Fibroblast of lung (primary cell): ENCODE data around the gene NUDCD3. TPM values are rescaled to one million over a fixed set of nuclear protein-coding genes. Genes with fewer than 3 reads are reported as not detected.

Experiments
- DNase-seq, 2 donors: peaks; one replicate each; pipeline versions ENCODE4 v3.0.0 to v3.0.0-alpha.2; 2010; ENCODE audit warnings: low read depth in 2 of 2
- H2AFZ ChIP-seq: 2 replicates; pipeline ENCODE4 v1.5.1; 2012; ENCODE audit warnings: low read length, control low read depth, inconsistent platforms
- H3K27ac ChIP-seq: 2 replicates; pipeline ENCODE4 v1.5.1; 2011; ENCODE audit warnings: low read length, control low read depth; ENCODE audit not compliant: insufficient read depth
- H3K27me3 ChIP-seq: 2 replicates; pipeline ENCODE4 v1.5.1; 2011; ENCODE audit warnings: mild to moderate bottlenecking, low read length; ENCODE audit not compliant: control insufficient read depth, insufficient read depth
- H3K36me3 ChIP-seq: 2 replicates; pipeline ENCODE4 v1.5.1; 2011; ENCODE audit warnings: low read length; ENCODE audit not compliant: control insufficient read depth, insufficient read depth
- H3K4me1 ChIP-seq: 2 replicates; pipeline ENCODE4 v1.5.1; 2011; ENCODE audit warnings: low read length; ENCODE audit not compliant: control insufficient read depth, insufficient read depth; ENCODE audit errors: extremely low read depth
- H3K4me2 ChIP-seq: 2 replicates; pipeline ENCODE4 v1.5.1; 2011; ENCODE audit warnings: low read length, control low read depth; ENCODE audit not compliant: insufficient read depth; ENCODE audit errors: extremely low read depth
- H3K4me3 ChIP-seq, 4 experiments: fragments of 200-600 bp in 1 of 4; sonication (generic) in 1 of 4; replicated peaks in 1 of 4; 2 replicates each; pipeline ENCODE4 v1.5.1; 2011 to 2016; ENCODE audit warnings: low read length in 4 of 4, low read depth in 3 of 4, mild to moderate bottlenecking in 3 of 4, control low read depth in 2 of 4, inconsistent platforms in 1 of 4, mixed read lengths in 1 of 4; ENCODE audit not compliant: insufficient read depth in 1 of 4; ENCODE audit errors: control extremely low read depth in 1 of 4
- H3K79me2 ChIP-seq: 2 replicates; pipeline ENCODE4 v1.5.1; 2012; ENCODE audit warnings: mild to moderate bottlenecking, low read length, inconsistent platforms; ENCODE audit not compliant: control insufficient read depth, insufficient read depth
- H3K9ac ChIP-seq: 2 replicates; pipeline ENCODE4 v1.5.1; 2011; ENCODE audit warnings: mild to moderate bottlenecking, low read length, control low read depth; ENCODE audit not compliant: insufficient read depth
- H3K9me3 ChIP-seq: 2 replicates; pipeline ENCODE4 v1.5.1; 2012; ENCODE audit warnings: low read depth, low read length; ENCODE audit not compliant: control insufficient read depth, insufficient read depth
- H4K20me1 ChIP-seq: 2 replicates; pipeline ENCODE4 v1.5.1; 2011; ENCODE audit warnings: low read length; ENCODE audit not compliant: control insufficient read depth, insufficient read depth; ENCODE audit errors: extremely low read depth
- EZH2 ChIP-seq: IDR thresholded peaks from 2 replicates; pipeline ENCODE4 v1.5.1; 2012; ENCODE audit warnings: low read length, control low read depth, mild to moderate bottlenecking; ENCODE audit errors: missing control alignments
- polyA plus RNA-seq, 2 donors: library from polyadenylated mRNA; depleted of rRNA in 1 of 2; stranded (reverse) in 1 of 2; unstranded in 1 of 2; fragments of >200 nt; gene quantifications; 2 replicates each; pipeline ENCODE4 v1.2.1, GENCODE V29; 2011 to 2012; ENCODE audit warnings: missing spikeins in 1 of 2
- total RNA-seq: library from RNA; depleted of rRNA; stranded (reverse); fragments of >200 nt; gene quantifications from 2 replicates; pipeline ENCODE4 v1.2.1, GENCODE V29; 2014
- TF ChIP-seq, protein P1 (sequence below), 2 donors: IDR thresholded peaks in 1 of 2; conservative IDR thresholded peaks in 1 of 2; 1 replicate in 1 of 2; 2 replicates in 1 of 2; pipeline ENCODE4 v1.5.1; 2011 to 2012; ENCODE audit warnings: low read length in 2 of 2, control low read depth in 1 of 2, inconsistent platforms in 1 of 2, low read depth in 1 of 2, mild to moderate bottlenecking in 1 of 2

Gene NUDCD3
- total and polyA plus RNA-seq, 2 donors (not counting 1 experiment from before 2014, with no cell fraction given): 51.9 to 68.7 TPM

DNA sequence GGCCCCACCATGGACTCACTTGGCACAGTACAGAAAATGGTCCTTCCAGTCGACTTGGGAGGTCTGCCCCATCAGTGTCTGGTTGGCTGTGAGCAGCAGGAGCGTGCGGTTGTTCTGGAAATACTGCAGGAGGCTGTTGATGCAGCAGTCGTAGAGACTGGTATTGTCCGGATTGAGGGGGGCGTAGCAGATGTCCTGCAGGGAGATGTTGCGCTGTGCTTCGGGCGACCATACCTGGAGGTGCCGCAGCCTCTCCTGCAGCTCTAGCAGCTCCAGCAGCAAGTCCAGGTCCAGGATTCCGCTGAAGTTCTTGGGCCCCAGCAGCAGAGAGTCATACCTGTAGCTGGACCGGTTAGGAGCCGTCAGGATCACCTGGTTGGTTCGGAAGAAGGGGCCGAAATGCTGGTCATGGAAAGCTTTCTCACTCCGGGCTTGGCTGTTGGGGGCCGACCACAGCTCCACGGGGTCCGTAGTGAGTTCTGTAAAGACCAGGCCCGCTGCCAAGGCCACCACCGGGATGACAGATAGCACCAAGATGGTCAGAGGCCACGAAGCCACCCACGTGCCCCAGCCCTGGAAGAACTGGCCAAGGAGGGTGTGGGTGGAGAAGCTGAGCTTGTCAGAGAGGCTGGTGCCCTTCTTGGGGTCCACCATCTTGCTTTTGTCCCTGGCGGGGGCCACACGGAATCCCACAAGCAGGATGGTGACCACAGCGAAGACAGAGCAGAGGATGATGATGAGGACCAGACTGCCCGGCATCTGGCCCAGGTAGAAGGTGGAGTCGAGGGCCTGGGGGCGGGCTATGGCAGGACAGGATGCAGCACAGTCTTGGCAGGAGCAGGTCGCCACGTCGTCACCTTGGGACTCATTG is 48.6 kb upstream of the NUDCD3 start:
- H3K27me3 ChIP-seq: no peaks in the 10 kb centered on the region

DNA sequence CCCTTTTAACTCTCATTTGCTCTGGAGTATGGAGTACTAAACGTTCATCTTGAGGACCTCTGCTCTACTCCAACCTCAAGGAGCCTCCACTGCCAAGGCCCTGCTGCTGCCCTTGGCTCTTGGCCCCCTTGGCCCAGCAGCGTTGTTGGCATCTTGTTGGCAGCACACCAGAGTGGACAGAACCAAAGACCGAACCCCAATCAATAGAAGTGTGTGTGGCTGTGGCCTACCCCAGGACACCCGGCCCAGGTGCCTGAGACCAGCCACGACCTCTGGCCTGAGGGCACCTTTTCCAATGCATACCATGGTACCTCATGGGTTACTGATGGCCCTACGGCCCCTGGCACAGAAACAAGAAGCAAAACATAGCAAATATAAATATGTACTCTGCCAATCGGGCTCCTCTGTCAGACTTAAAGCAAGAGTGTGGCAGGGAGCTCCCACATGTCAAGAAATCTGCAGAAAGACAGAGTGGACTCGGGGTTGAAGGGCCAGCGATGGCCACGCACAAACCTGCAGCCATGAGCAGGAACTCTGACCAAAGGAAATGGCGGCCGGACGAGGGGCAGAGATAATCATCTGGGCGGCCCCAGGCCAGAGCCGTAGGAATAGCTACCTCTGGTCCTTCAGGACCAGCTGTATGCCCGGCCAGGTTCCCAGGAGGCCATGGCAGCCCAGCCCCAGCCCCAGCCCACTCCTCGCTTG is 47.8 kb upstream of the NUDCD3 start:
- Histone ChIP-seq H3K79me2 (no peaks in the 10 kb centered on the region), H3K4me2 (no peak overlapping the region), H4K20me1 (no peaks in the 10 kb centered on the region), H3K9ac (no peak overlapping the region), H3K27me3 (no peaks in the 10 kb centered on the region), H3K27ac (no peak overlapping the region), H3K4me3 (no peak overlapping the region), H3K4me1 (peaks cover 9% of the 10 kb centered on the region), H3K9me3 (no peaks in the 10 kb centered on the region), H3K36me3 (no peaks in the 10 kb centered on the region), H2AFZ (no peak overlapping the region)
- no peak for TF ChIP-seq EZH2
- TF ChIP-seq, protein P1, sequence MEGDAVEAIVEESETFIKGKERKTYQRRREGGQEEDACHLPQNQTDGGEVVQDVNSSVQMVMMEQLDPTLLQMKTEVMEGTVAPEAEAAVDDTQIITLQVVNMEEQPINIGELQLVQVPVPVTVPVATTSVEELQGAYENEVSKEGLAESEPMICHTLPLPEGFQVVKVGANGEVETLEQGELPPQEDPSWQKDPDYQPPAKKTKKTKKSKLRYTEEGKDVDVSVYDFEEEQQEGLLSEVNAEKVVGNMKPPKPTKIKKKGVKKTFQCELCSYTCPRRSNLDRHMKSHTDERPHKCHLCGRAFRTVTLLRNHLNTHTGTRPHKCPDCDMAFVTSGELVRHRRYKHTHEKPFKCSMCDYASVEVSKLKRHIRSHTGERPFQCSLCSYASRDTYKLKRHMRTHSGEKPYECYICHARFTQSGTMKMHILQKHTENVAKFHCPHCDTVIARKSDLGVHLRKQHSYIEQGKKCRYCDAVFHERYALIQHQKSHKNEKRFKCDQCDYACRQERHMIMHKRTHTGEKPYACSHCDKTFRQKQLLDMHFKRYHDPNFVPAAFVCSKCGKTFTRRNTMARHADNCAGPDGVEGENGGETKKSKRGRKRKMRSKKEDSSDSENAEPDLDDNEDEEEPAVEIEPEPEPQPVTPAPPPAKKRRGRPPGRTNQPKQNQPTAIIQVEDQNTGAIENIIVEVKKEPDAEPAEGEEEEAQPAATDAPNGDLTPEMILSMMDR (conservative IDR thresholded peaks at IDR 0.05 in 1 of 2, IDR thresholded peaks at IDR 0.05 in 1 of 2; ENCODE audit: low read depth in 1 of 2, low read length in 2 of 2): no peak
- no peak for DNase-seq

More for the DNA sequence above, 48.6 kb upstream of the NUDCD3 start:
- H3K79me2 ChIP-seq: no peaks in the 10 kb centered on the region
- no peak overlapping the region for H3K4me3 ChIP-seq
- no peak overlapping the region for H3K4me2 ChIP-seq
- H3K4me1 ChIP-seq: peaks cover 5% of the 10 kb centered on the region
- no peak overlapping the region for H3K9ac ChIP-seq
- H4K20me1 ChIP-seq: no peaks in the 10 kb centered on the region
- H3K36me3 ChIP-seq: no peaks in the 10 kb centered on the region
- no peak for TF ChIP-seq EZH2
- TF ChIP-seq, protein P1 (conservative IDR thresholded peaks at IDR 0.05 in 1 of 2, IDR thresholded peaks at IDR 0.05 in 1 of 2; ENCODE audit: low read depth in 1 of 2, low read length in 2 of 2): no peak
- H3K27ac ChIP-seq: no peak overlapping the region
- H2AFZ ChIP-seq: no peak overlapping the region
- no peaks in the 10 kb centered on the region for H3K9me3 ChIP-seq
- DNase-seq: no peak

DNA sequence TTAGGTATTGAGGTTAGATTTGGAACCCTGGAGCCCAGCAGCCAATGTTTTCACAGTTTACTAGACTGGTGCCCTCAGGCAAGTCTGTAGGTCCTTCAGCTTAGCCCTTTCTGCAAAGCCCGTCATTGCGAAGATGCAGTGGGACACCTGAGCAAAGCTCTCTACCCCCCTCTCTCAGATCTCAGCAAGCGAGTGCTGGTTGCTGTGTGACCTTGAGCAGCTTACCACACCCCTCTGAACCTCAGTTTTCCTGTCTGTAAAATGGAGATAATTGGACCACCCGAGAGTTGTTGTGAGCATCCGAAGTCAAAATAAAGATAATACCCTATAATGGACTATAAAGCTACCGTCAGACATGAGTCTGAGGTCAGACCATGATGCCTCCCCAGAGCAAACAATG is 47.0 kb upstream of the NUDCD3 start:
- Histone ChIP-seq H3K4me3 (no peak overlapping the region), H3K4me2 (no peak overlapping the region)

More for the DNA sequence above, 47.0 kb upstream of the NUDCD3 start:
- Histone ChIP-seq H3K36me3 (no peaks in the 10 kb centered on the region), H4K20me1 (no peaks in the 10 kb centered on the region), H3K27me3 (no peaks in the 10 kb centered on the region), H3K9me3 (no peaks in the 10 kb centered on the region), H3K4me1 (peaks cover 6% of the 10 kb centered on the region), H3K9ac (no peak overlapping the region), H3K79me2 (no peaks in the 10 kb centered on the region), H2AFZ (no peak overlapping the region), H3K27ac (no peak overlapping the region)
- no peak for DNase-seq
- TF ChIP-seq EZH2: no peak
- TF ChIP-seq, protein P1 (conservative IDR thresholded peaks at IDR 0.05 in 1 of 2, IDR thresholded peaks at IDR 0.05 in 1 of 2; ENCODE audit: low read depth in 1 of 2, low read length in 2 of 2): no peak
